ENCODE results near the gene TRIM45. TPM values are rescaled to one million over a fixed set of nuclear protein-coding genes. Genes with fewer than 3 reads are reported as not detected.
A peak's percentile ranks its signal among the peaks of the same experiment; 100 is the strongest.

Gene TRIM45
- total and polyA plus RNA-seq, 2 donors (not counting 1 experiment from before 2014, with no cell fraction given): 4.0 to 8.4 TPM

GRCh38 chr1:117096951-117097408 lies 24.6 kb downstream of the TRIM45 start:
- Histone ChIP-seq H3K9me3 (ENCODE audit: control insufficient read depth, insufficient read depth, low read depth, low read length) (no peaks in the 10 kb centered on the region), H3K36me3 (ENCODE audit: control insufficient read depth, insufficient read depth, low read length) (peaks cover 3% of the 10 kb centered on the region), H3K9ac (ENCODE audit: insufficient read depth, low read length) (no peak overlapping the region), H2AFZ (ENCODE audit: low read length) (no peak overlapping the region), H3K79me2 (ENCODE audit: control insufficient read depth, insufficient read depth, low read length) (no peaks in the 10 kb centered on the region), H4K20me1 (ENCODE audit: control insufficient read depth, extremely low read depth, insufficient read depth, low read length) (no peaks in the 10 kb centered on the region), H3K27ac (ENCODE audit: insufficient read depth, low read length) (peak overlapping the region; percentile 46), H3K4me1 (ENCODE audit: control insufficient read depth, extremely low read depth, insufficient read depth, low read length) (peaks cover 31% of the 10 kb centered on the region), H3K4me2 (ENCODE audit: extremely low read depth, insufficient read depth, low read length) (no peak overlapping the region), H3K27me3 (ENCODE audit: control insufficient read depth, insufficient read depth, low read length) (no peaks in the 10 kb centered on the region), H3K4me3 (replicated peaks in 1 of 4; ENCODE audit: control extremely low read depth in 1 of 4, insufficient read depth in 1 of 4, low read depth in 3 of 4, low read length in 4 of 4) (no peak overlapping the region)
- TF ChIP-seq CTCF (conservative IDR thresholded peaks at IDR 0.05 in 1 of 2, IDR thresholded peaks at IDR 0.05 in 1 of 2; ENCODE audit: low read depth in 1 of 2, low read length in 2 of 2) (no peak), EZH2 (IDR thresholded peaks at IDR 0.05; ENCODE audit: low read length, missing control alignments) (no peak)
- peak; percentile 31 to 65 for DNase-seq (ENCODE audit: low read depth in 2 of 2)

GRCh38 chr1:117094841-117095604 lies 26.5 kb downstream of the TRIM45 start:
- H3K27me3 ChIP-seq (ENCODE audit: control insufficient read depth, insufficient read depth, low read length): no peaks in the 10 kb centered on the region
- H3K4me3 ChIP-seq (replicated peaks in 1 of 4; ENCODE audit: control extremely low read depth in 1 of 4, insufficient read depth in 1 of 4, low read depth in 3 of 4, low read length in 4 of 4): no peak overlapping the region
- H3K9ac ChIP-seq (ENCODE audit: insufficient read depth, low read length): no peak overlapping the region
- H3K36me3 ChIP-seq (ENCODE audit: control insufficient read depth, insufficient read depth, low read length): peaks cover 3% of the 10 kb centered on the region
- H3K9me3 ChIP-seq (ENCODE audit: control insufficient read depth, insufficient read depth, low read depth, low read length): no peaks in the 10 kb centered on the region
- peak overlapping the region; percentile 56 for H3K4me2 ChIP-seq (ENCODE audit: extremely low read depth, insufficient read depth, low read length)
- H2AFZ ChIP-seq (ENCODE audit: low read length): no peak overlapping the region
- TF ChIP-seq CTCF (conservative IDR thresholded peaks at IDR 0.05 in 1 of 2, IDR thresholded peaks at IDR 0.05 in 1 of 2; ENCODE audit: low read depth in 1 of 2, low read length in 2 of 2): no peak
- peaks cover 31% of the 10 kb centered on the region for H3K4me1 ChIP-seq (ENCODE audit: control insufficient read depth, extremely low read depth, insufficient read depth, low read length)
- H3K27ac ChIP-seq (ENCODE audit: insufficient read depth, low read length): peak overlapping the region; percentile 53
- DNase-seq (ENCODE audit: low read depth in 2 of 2): peak; percentile 77 to 93
- no peaks in the 10 kb centered on the region for H3K79me2 ChIP-seq (ENCODE audit: control insufficient read depth, insufficient read depth, low read length)
- H4K20me1 ChIP-seq (ENCODE audit: control insufficient read depth, extremely low read depth, insufficient read depth, low read length): no peaks in the 10 kb centered on the region

GRCh38 chr1:117093870-117094621 lies 27.5 kb downstream of the TRIM45 start:
- no peaks in the 10 kb centered on the region for H3K79me2 ChIP-seq (ENCODE audit: control insufficient read depth, insufficient read depth, low read length)
- H3K9me3 ChIP-seq (ENCODE audit: control insufficient read depth, insufficient read depth, low read depth, low read length): no peaks in the 10 kb centered on the region
- H3K27me3 ChIP-seq (ENCODE audit: control insufficient read depth, insufficient read depth, low read length): no peaks in the 10 kb centered on the region
- H3K9ac ChIP-seq (ENCODE audit: insufficient read depth, low read length): no peak overlapping the region
- H4K20me1 ChIP-seq (ENCODE audit: control insufficient read depth, extremely low read depth, insufficient read depth, low read length): no peaks in the 10 kb centered on the region
- H3K36me3 ChIP-seq (ENCODE audit: control insufficient read depth, insufficient read depth, low read length): peaks cover 3% of the 10 kb centered on the region
- no peak for TF ChIP-seq EZH2 (IDR thresholded peaks at IDR 0.05; ENCODE audit: low read length, missing control alignments)
- peak in 1 of 2 donors; percentile 36 for TF ChIP-seq CTCF (conservative IDR thresholded peaks at IDR 0.05 in 1 of 2, IDR thresholded peaks at IDR 0.05 in 1 of 2; ENCODE audit: low read depth in 1 of 2, low read length in 2 of 2)
- H3K27ac ChIP-seq (ENCODE audit: insufficient read depth, low read length): peak overlapping the region; percentile 71
- DNase-seq (ENCODE audit: low read depth in 2 of 2): peak; percentile 50 to 95
- H3K4me2 ChIP-seq (ENCODE audit: extremely low read depth, insufficient read depth, low read length): peak overlapping the region; percentile 49
- peaks cover 31% of the 10 kb centered on the region for H3K4me1 ChIP-seq (ENCODE audit: control insufficient read depth, extremely low read depth, insufficient read depth, low read length)
- no peak overlapping the region for H2AFZ ChIP-seq (ENCODE audit: low read length)
- no peak overlapping the region for H3K4me3 ChIP-seq (replicated peaks in 1 of 4; ENCODE audit: control extremely low read depth in 1 of 4, insufficient read depth in 1 of 4, low read depth in 3 of 4, low read length in 4 of 4)
